HepG2 (cell line): ENCODE results near the gene SLC43A3. TPM values are rescaled to one million over a fixed set of nuclear protein-coding genes. Genes with fewer than 3 reads are reported as not detected.

Experiments
- ATAC-seq: fragments of 200-7000 bp; cut with Tn5 transposase; 3 replicates; pipeline ENCODE4 v1.9.1; 2020; ENCODE audit warnings: mild to moderate bottlenecking, moderate library complexity
- BruUV-seq: library from RNA; stranded (reverse); fragments of 400-500 nt; replicated peaks from 2 replicates; lab custom pipeline; 2021; lab: Mats Ljungman, UMichigan
- CTCF ChIA-PET: fragments of 300-600 bp; formaldehyde crosslinking; extraction: SDS; loops from one replicate; lab custom pipeline; 2021; ENCODE audit warnings: low total read pairs, inconsistent platforms, low intra/inter-chr PET ratio; lab: Yijun Ruan, JAX
- POLR2A ChIA-PET: fragments of 350-600 bp; sonication (Branson Sonifier 250); formaldehyde crosslinking; loops from one replicate; lab custom pipeline; 2020; ENCODE audit warnings: antibody characterized with exemption, inconsistent platforms; lab: Yijun Ruan, JAX
- DNase-seq: peaks from one replicate; pipeline ENCODE4 v3.0.0-alpha.2; 2015; ENCODE audit warnings: low spot score
- FAIRE-seq: peaks from 3 replicates; lab custom pipeline; 2011; peaks lifted over from hg19 to GRCh38; lab: Jason Lieb, UNC
- H2AFZ ChIP-seq: one replicate; pipeline ENCODE4 v1.6.1; 2011; ENCODE audit warnings: low read length, inconsistent platforms
- H3K27ac ChIP-seq: fragments of 300-600 bp; 3 replicates; pipeline ENCODE4 v1.8.0; 2011; ENCODE audit warnings: mixed run types, mild to moderate bottlenecking, mixed read lengths, low read length, inconsistent platforms; ENCODE audit not compliant: insufficient read depth; ENCODE audit errors: extremely low read length
- H3K27me3 ChIP-seq, 2 experiments: fragments of 200-600 bp in 1 of 2; 2 replicates in 1 of 2; 3 replicates in 1 of 2; pipeline versions ENCODE4 v1.6.0 to v1.8.0; 2011; ENCODE audit warnings: low read length in 2 of 2, mild to moderate bottlenecking in 2 of 2, moderate library complexity in 2 of 2, inconsistent platforms in 1 of 2; ENCODE audit not compliant: insufficient read depth in 2 of 2, control insufficient read depth in 1 of 2
- H3K36me3 ChIP-seq, 2 experiments: fragments of 200-600 bp in 1 of 2; replicated peaks in 1 of 2; 2 replicates in 1 of 2; 3 replicates in 1 of 2; pipeline versions ENCODE4 v1.5.1 to v1.8.0; 2011; ENCODE audit warnings: low read length in 2 of 2, inconsistent platforms in 1 of 2; ENCODE audit not compliant: insufficient read depth in 2 of 2, control insufficient read depth in 1 of 2
- H3K4me1 ChIP-seq: 2 replicates; pipeline ENCODE4 v1.5.1; 2012; ENCODE audit warnings: low read length, inconsistent platforms; ENCODE audit not compliant: insufficient read depth
- H3K4me2 ChIP-seq: 2 replicates; pipeline ENCODE4 v1.6.0; 2011; ENCODE audit warnings: low read depth, low read length, inconsistent platforms
- H3K4me3 ChIP-seq, 3 experiments: fragments of 200-600 bp in 1 of 3; sonication (generic), shearing (Covaris generic) in 1 of 3; replicated peaks in 1 of 3; 2 replicates each; pipeline ENCODE4 v1.5.1; 2011 to 2016; ENCODE audit warnings: low read length in 3 of 3, inconsistent platforms in 2 of 3, low read depth in 2 of 3, mild to moderate bottlenecking in 2 of 3, control low read depth in 1 of 3, mixed read lengths in 1 of 3; ENCODE audit not compliant: insufficient read depth in 1 of 3
- H3K79me2 ChIP-seq: one replicate; pipeline ENCODE4 v1.6.1; 2011; ENCODE audit warnings: low read length, inconsistent platforms; ENCODE audit not compliant: insufficient read depth
- H3K9ac ChIP-seq: 2 replicates; pipeline ENCODE4 v1.6.0; 2011; ENCODE audit warnings: mild to moderate bottlenecking, low read depth, low read length, inconsistent platforms; ENCODE audit not compliant: insufficient read depth
- H3K9me3 ChIP-seq: 2 replicates; pipeline ENCODE4 v1.5.1; 2012; ENCODE audit warnings: mild to moderate bottlenecking, low read length
- H4K20me1 ChIP-seq: 2 replicates; pipeline ENCODE4 v1.6.0; 2011; ENCODE audit warnings: inconsistent platforms, mild to moderate bottlenecking, low read length, moderate library complexity; ENCODE audit not compliant: insufficient read depth
- CAMTA2 ChIP-seq: sonication (generic); formaldehyde crosslinking; IDR thresholded peaks from 2 replicates; pipeline ENCODE4 v1.4.0; 2020; ENCODE audit warnings: mild to moderate bottlenecking, missing genetic modification reagents, borderline replicate concordance
- EED ChIP-seq: sonication (generic); formaldehyde crosslinking; IDR thresholded peaks from 2 replicates; pipeline ENCODE4 v1.5.0; 2020; ENCODE audit warnings: mild to moderate bottlenecking, missing genetic modification reagents
- NCOA2 ChIP-seq: sonication (generic); formaldehyde crosslinking; IDR thresholded peaks from 2 replicates; pipeline ENCODE4 v1.8.0; 2022; ENCODE audit warnings: inconsistent platforms
- NFATC3 ChIP-seq: sonication (generic); formaldehyde crosslinking; IDR thresholded peaks from 2 replicates; pipeline ENCODE4 v1.5.1; 2020; ENCODE audit warnings: mild to moderate bottlenecking, missing genetic modification reagents
- NR1H2 ChIP-seq: sonication (generic); formaldehyde crosslinking; IDR thresholded peaks from 2 replicates; pipeline ENCODE4 v1.8.1; 2022; ENCODE audit warnings: low read depth, missing genetic modification reagents, borderline replicate concordance
- PCBP2 ChIP-seq: fragments of 200-400 bp; formaldehyde crosslinking; optimal IDR thresholded peaks from 2 replicates; pipeline ENCODE3; 2018; ENCODE audit warnings: low read length, low read depth; ENCODE audit not compliant: poor library complexity, severe bottlenecking
- RBM39 ChIP-seq: fragments of 200-400 bp; formaldehyde crosslinking; IDR thresholded peaks from one replicate; pipeline ENCODE4 v1.6.1; 2018; ENCODE audit warnings: antibody characterized with exemption, mild to moderate bottlenecking, low read depth, low read length; ENCODE audit not compliant: poor library complexity, severe bottlenecking
- SMARCC2 ChIP-seq: fragments of 450-650 bp; IDR thresholded peaks from 2 replicates; pipeline ENCODE4 v1.6.1; 2017; ENCODE audit warnings: antibody characterized with exemption, mild to moderate bottlenecking
- ZBTB1 ChIP-seq: sonication (generic); formaldehyde crosslinking; IDR thresholded peaks from 2 replicates; pipeline ENCODE4 v1.4.0; 2020; ENCODE audit warnings: missing genetic modification reagents, borderline replicate concordance
- ZFP36L2 ChIP-seq: sonication (generic); formaldehyde crosslinking; IDR thresholded peaks from 2 replicates; pipeline ENCODE4 v1.4.0; 2020; ENCODE audit warnings: missing genetic modification reagents
- ZNF256 ChIP-seq: sonication (generic); formaldehyde crosslinking; conservative IDR thresholded peaks from 2 replicates; pipeline ENCODE4 v1.4.0; 2020; ENCODE audit warnings: missing genetic modification reagents
- ZNF549 ChIP-seq: sonication (generic); formaldehyde crosslinking; IDR thresholded peaks from 2 replicates; pipeline ENCODE4 v1.5.0; 2020; ENCODE audit warnings: missing genetic modification reagents
- WGBS: methylation state at CpG from one replicate; pipeline ENCODE4 v1.1.6; 2017; ENCODE audit warnings: low lambda C conversion rate; 5-methylcytosine and 5-hydroxymethylcytosine counted together
- in situ Hi-C: cut with HindIII; loops from 2 replicates; pipeline ENCODE4 v1.10.0; 2017; ENCODE audit warnings: low pct_unique_long_range_greater_than_20kb; ENCODE audit not compliant: extremely low pct_ligation_motif_present
- intact Hi-C: fragments of 100-400 bp; cut with micrococcal nuclease; formaldehyde crosslinking; loops from one replicate; pipeline ENCODE4 v1.10.0; 2022; ENCODE audit not compliant: unreplicated experiment
- polyA plus RNA-seq, 8 experiments: library from polyadenylated mRNA; depleted of rRNA in 3 of 8; stranded (reverse) in 7 of 8; unstranded in 1 of 8; fragments of >200 nt; fragmentation: Illumina TruSeq in 4 of 8; extraction: Trizol in 4 of 8; gene quantifications; 2 replicates each; pipeline versions ENCODE4 v1.2.1 to v1.2.3, GENCODE V29; 2011 to 2016; ENCODE audit warnings: low read depth in 4 of 8, missing spikeins in 1 of 8, mixed read lengths in 1 of 8; ENCODE audit not compliant: insufficient read depth in 1 of 8
- total RNA-seq, 5 experiments: library from RNA; depleted of rRNA; stranded (reverse); fragments of >200 nt; fragmentation: Illumina TruSeq; extraction: Trizol; gene quantifications; 2 replicates each; pipeline ENCODE4 v1.2.3, GENCODE V29; 2016; ENCODE audit warnings: low read depth in 1 of 5
- TF ChIP-seq, protein P1 (sequence below): sonication (generic); formaldehyde crosslinking; IDR thresholded peaks from 2 replicates; pipeline ENCODE4 v1.4.0; 2020; ENCODE audit warnings: mild to moderate bottlenecking, missing genetic modification reagents

The SLC43A3 gene
- total and polyA plus RNA-seq, 2 of the 13 experiments (the other 11 are each of a cell fraction or from before 2014, with no cell fraction given): 2.6 TPM; not detected in 1

DNA sequence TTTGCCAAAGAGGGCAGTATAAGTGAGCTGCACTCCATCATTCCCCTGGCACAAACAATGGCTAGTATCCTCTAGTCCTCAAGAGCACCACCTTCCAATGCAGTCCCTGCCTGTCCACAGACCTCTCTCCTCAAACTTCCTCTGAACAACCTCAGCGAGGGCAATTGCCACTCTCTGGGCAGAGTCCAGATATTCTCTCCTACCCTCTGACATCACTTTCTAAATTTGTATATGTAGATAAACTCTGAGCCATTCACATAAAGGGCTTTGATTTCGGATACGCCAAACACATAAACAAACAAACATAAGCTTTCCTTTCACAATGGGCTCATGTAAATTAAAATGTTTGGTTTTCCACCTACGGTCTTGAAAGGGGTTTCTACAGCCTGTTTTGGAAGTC, 3.0 kb upstream of the SLC43A3 start:
- H3K4me2 ChIP-seq: no peak overlapping the region
- intact Hi-C loops: no loop called here
- no peaks in the 10 kb centered on the region for H3K9me3 ChIP-seq
- no peaks in the 10 kb centered on the region for H3K36me3 ChIP-seq
- H3K27me3 ChIP-seq: peaks cover 0 to 2% of the 10 kb centered on the region in 2 experiments; a peak in 1 of 5 replicates
- H2AFZ ChIP-seq: no peak overlapping the region
- TF ChIP-seq ZFP36L2 (CRISPR knock-in tag) (no peak), ZBTB1 (CRISPR knock-in tag) (no peak), ZNF549 (CRISPR knock-in tag) (no peak), RBM39 (no peak), CAMTA2 (CRISPR knock-in tag) (no peak), EED (CRISPR knock-in tag) (no peak), PCBP2 (no peak)
- H4K20me1 ChIP-seq: no peaks in the 10 kb centered on the region
- POLR2A ChIA-PET: no interaction called here
- H3K9ac ChIP-seq: no peak overlapping the region
- WGBS: 6% methylated on average over 4 of the region's 4 CpGs
- no peaks in the 10 kb centered on the region for H3K79me2 ChIP-seq
- BruUV-seq: no TSS peak
- no peak overlapping the region for H3K4me3 ChIP-seq
- peaks cover 80% of the 10 kb centered on the region for H3K4me1 ChIP-seq
- FAIRE-seq (no peak), DNase-seq (no peak), ATAC-seq (no peak)
- CTCF ChIA-PET: no interaction called here
- in situ Hi-C loops: no loop called here
- no peak overlapping the region for H3K27ac ChIP-seq

DNA sequence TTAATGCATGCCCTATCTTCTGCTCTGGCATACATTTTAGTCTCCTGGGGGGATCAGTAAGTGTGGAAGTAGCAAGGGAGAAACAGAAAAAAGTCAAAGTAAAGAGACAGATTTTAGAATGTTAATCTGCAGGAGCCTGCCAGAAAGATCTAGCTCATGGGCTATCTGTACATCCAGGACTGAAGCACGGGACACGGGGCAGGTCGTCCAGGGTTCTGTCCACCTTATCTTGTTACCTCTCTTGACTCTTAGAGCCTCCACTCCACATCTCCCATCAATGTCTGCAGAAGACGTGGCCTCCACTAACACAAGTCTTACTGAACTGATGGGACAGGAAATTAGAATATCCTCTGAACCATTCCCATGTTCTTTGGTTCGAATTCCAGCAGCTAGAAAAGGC, 1.7 kb upstream of the SLC43A3 start:
- FAIRE-seq (no peak), DNase-seq (no peak), ATAC-seq (no peak)
- intact Hi-C loops (no loop called here), in situ Hi-C loops (no loop called here)
- TF ChIP-seq NFATC3: no peak
- TF ChIP-seq NCOA2 (CRISPR knock-in tag): no peak
- TF ChIP-seq ZNF256 (CRISPR knock-in tag): no peak
- TF ChIP-seq SMARCC2: no peak
- TF ChIP-seq, protein P1, sequence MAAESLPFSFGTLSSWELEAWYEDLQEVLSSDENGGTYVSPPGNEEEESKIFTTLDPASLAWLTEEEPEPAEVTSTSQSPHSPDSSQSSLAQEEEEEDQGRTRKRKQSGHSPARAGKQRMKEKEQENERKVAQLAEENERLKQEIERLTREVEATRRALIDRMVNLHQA (CRISPR knock-in tag): no peak
- no peak for TF ChIP-seq NR1H2 (CRISPR knock-in tag)
- Histone ChIP-seq H3K27ac (no peak overlapping the region), H3K36me3 (no peaks in the 10 kb centered on the region), H3K79me2 (no peaks in the 10 kb centered on the region), H3K4me2 (no peak overlapping the region), H3K9ac (no peak overlapping the region), H3K4me1 (peaks cover 80% of the 10 kb centered on the region), H3K27me3 (peaks cover 0 to 2% of the 10 kb centered on the region in 2 experiments; a peak in 1 of 5 replicates), H2AFZ (no peak overlapping the region), H3K4me3 (no peak overlapping the region), H3K9me3 (no peaks in the 10 kb centered on the region), H4K20me1 (no peaks in the 10 kb centered on the region)
- POLR2A ChIA-PET: interaction anchor here (0.7 kb wide), 1 partner anchor 13 kb away, joined by 3 read pairs; no protein-coding TSS in a partner anchor
- no TSS peak for BruUV-seq
- 14% methylated on average over 5 of the region's 5 CpGs for WGBS
- CTCF ChIA-PET: no interaction called here
